Jurkat, Clone E6-1 (cell line): ENCODE results near the gene IL10RB.

Source experiments
- DNase-seq: peaks from one replicate; pipeline ENCODE4 v3.0.0-alpha.2; 2011; ENCODE audit warnings: low read depth, low spot score
- H3K4me3 ChIP-seq: 2 replicates; pipeline ENCODE4 v1.5.1; 2011; ENCODE audit warnings: mild to moderate bottlenecking, low read length, control low read depth, moderate library complexity

Gene IL10RB

GRCh38 chr21:33291686-33292085 is 25.5 kb downstream of the IL10RB start:
- no peak for DNase-seq
- no peak overlapping the region for H3K4me3 ChIP-seq

DNA sequence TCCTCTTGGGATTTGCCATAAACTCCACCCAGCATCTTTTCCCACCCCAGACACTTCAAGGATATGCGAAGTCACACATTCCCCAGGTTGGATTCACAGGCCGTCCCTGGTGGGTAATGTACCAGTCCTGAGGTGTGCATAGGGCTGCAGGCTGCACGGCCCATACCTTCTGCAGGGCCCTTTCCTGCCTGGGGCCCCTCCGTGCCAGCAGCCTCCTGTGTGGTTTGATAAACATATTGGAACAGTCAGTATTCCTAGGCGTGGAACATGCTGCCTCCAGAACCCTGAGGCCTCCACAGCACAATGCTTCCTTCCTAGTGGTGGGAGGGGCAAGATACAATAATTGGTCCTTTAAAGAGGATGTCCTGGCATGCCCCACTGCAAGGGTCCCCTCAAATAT is 26.6 kb downstream of the IL10RB start:
- no peak for DNase-seq
- no peak overlapping the region for H3K4me3 ChIP-seq

DNA sequence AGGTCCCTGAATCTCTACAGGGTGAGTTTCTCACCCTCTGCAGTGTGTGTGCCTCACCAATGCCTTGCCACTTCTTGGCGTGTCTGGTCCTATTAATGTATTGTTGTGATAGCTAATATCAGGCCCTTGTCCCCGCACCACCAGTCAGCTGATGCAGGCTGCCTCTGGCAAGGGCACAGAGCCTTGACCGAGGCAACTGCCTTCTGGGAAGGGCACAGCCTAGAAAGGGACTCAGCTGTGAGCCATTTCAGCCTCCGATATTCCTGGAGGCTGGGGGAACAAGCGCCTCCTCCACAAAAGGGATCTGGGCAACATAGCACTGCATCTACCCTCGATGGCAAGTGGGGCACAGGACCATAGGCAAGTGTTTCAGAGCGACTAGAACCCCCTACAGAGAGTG is 27.0 kb downstream of the IL10RB start:
- DNase-seq = no peak
- H3K4me3 ChIP-seq = no peak overlapping the region

DNA sequence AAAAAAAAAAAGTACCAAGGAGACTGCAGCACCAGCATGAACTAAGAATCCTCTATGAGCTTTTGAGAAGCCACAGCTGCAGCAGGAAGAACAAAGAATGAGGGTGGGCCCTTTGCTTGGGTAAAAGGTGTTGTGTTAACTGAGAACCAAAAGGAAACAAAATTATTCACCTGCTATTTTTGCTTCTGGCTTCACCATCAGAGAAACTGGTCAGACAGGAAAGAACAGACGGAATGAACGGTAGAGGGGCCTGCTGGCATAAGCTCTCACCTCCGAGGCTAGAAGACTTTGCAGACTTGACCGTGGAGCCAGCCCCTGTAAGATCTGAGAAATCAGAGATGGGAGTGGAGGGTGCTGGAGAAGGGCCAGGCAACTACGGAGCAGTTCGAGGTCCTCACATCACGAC is 27.6 kb downstream of the IL10RB start:
- no peak for DNase-seq
- H3K4me3 ChIP-seq = no peak overlapping the region

- DNase-seq = no peak
- H3K4me3 ChIP-seq = no peak overlapping the region
Observed at GRCh38 chr21:33296156-33296555, 30.0 kb downstream of the IL10RB start.

DNA sequence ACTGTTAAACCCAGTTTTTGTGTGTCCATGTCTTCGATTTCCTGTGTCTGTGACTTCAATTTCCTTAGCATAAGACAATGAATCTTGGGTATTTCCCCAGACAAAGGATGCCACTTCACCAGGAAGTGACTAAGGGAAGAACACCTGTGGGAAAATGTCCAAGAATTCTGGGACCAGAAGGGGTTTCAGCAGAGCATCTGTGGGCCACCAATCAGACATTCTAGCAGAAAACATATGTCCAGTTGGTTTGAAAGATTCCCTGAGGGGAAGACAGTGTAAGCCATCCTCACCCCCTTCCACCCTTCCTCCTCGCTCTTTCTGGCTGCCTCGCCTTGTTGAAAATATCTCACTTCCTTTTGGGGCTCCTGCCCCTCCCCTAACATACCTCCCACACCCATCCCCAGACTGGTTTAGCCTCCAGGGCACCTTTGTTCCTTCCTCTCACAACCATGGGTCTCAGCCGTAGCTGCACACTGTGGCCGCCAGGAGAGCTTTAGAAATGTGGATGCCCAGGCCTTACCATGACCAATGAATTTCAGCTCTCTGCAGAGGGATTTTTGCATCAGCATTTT is 33.1 kb downstream of the IL10RB start:
- peak; percentile 50 for DNase-seq

GRCh38 chr21:33300701-33301631 is 34.8 kb downstream of the IL10RB start:
- no peak for DNase-seq
- H3K4me3 ChIP-seq = no peak overlapping the region

More for the DNA sequence above, 33.1 kb downstream of the IL10RB start:
- H3K4me3 ChIP-seq = no peak overlapping the region

GRCh38 chr21:33301632-33302002 is 35.5 kb downstream of the IL10RB start:
- no peak overlapping the region for H3K4me3 ChIP-seq
- DNase-seq = no peak

- no peak overlapping the region for H3K4me3 ChIP-seq
- DNase-seq = no peak
Observed at GRCh38 chr21:33302055-33302454, 35.9 kb downstream of the IL10RB start.

- no peak overlapping the region for H3K4me3 ChIP-seq
- DNase-seq = no peak
Observed at GRCh38 chr21:33302796-33303195, 36.6 kb downstream of the IL10RB start.

- H3K4me3 ChIP-seq = no peak overlapping the region
- no peak for DNase-seq
Observed at GRCh38 chr21:33305344-33305671, 39.1 kb downstream of the IL10RB start.

DNA sequence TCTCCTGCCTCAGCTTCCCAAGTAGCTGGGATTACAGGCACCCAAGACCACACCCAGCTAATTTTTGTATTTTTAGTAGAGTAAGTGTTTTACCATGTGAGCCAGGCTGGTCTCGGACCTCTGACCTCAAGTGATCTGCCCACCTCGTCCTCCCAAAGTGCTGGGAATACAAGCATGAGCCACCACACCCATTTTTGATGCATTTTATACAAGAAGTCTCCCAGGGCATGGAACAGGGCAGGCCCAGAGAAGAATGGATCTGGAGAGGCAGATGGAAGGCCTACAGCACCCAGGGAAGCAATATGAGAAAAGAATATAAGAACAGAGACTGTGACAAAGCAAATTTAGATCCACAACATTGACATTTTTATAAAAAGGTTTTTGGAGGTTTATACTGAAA is 39.8 kb downstream of the IL10RB start:
- no peak overlapping the region for H3K4me3 ChIP-seq
- no peak for DNase-seq

- H3K4me3 ChIP-seq = peak overlapping the region; percentile 21
- peak; percentile 99 for DNase-seq
Observed at GRCh38 chr21:33308586-33309490, 42.7 kb downstream of the IL10RB start.

DNA sequence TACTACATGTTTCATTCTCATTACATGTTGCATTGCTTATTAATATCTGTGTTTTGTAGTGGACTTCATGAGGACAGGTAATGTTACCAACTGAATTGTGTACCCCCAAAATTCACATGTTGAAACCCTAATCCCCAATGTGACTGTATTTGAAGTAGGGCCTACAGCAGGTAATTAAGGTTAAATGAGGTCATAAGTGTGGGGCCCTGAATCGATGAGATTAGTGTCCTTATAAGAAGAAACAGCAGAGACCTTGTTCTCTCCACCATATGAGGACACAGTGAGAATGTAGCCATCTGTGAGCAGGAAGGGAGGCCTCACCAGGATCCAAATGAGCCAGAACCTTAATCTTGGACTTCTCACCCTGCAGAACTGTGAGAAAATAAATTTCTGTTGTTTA is 43.6 kb downstream of the IL10RB start:
- H3K4me3 ChIP-seq = no peak overlapping the region

DNA sequence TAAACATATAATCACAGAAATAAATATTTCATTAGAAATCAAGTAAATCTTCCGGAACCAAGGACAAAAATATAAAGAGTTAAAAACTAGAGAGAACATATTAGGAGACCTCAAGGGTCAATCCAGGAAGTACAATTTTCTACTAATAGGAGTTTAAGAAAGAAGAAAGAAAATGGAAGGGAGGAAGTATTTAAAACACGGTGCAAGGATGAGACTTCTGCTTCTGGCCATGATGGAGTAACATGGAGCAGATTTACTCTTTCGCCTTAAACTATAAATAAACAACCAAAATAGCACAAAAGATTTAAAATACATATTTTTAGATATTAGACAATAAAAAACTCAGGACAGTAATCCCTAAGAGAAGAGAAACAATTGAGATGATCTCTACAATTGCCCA is 46.0 kb downstream of the IL10RB start:
- DNase-seq = no peak
- no peak overlapping the region for H3K4me3 ChIP-seq

More for the DNA sequence above, 43.6 kb downstream of the IL10RB start:
- no peak for DNase-seq

- H3K4me3 ChIP-seq = no peak overlapping the region
- no peak for DNase-seq
Observed at GRCh38 chr21:33313183-33313582, 47.0 kb downstream of the IL10RB start.

- no peak for DNase-seq
- H3K4me3 ChIP-seq = no peak overlapping the region
Observed at GRCh38 chr21:33313611-33314010, 47.4 kb downstream of the IL10RB start.

GRCh38 chr21:33314111-33314510 is 47.9 kb downstream of the IL10RB start:
- DNase-seq = no peak
- H3K4me3 ChIP-seq = no peak overlapping the region

DNA sequence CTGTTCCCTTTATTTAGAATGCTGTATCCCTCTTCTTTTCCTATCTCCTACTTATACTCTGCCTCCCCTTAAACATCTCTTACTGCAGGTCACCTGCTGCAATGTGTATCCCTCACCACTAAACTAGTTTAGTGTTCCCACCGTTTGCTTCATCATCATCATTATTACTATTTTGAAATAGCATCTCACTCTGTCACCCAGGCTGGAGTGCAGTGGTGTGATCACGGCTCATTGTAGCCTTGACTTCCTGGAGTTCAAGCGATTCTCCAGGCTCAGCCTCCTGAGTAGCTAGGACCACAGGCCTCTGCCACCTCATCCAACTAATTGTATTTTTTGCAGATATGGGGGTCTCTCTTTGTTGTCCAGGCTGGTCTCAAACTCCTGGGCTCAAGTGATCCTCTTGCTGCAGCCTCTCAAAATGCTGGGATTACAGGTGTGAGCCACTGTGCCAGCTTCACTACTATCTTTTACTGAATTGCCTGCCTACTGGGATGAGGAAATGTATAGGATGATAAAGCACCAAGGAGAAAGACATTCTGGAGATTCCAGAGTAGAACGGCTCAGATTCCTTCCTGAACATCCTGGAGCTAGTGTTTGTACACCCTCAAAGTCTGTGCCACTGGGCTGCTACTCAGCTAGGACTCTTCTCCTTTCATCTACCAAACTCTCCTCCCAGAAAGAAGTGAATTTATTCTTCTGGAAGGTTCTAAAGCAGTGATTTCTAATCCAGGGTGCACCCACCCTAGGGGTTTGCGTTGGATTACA is 50.0 kb downstream of the IL10RB start:
- DNase-seq = no peak
- H3K4me3 ChIP-seq = no peak overlapping the region
